Posterior cingulate gyrus (tissue), 11 donors: ENCODE data around the gene TEKT2.

Source experiments
- DNase-seq, 10 donors: peaks; one replicate each; pipeline versions ENCODE4 v3.0.0 to v3.0.0-alpha.2; 2020 to 2021; ENCODE audit warnings: mixed read lengths in 3 of 10
- intact Hi-C: fragments of 100-400 bp; cut with DNase I; formaldehyde crosslinking; loops from one replicate; pipeline ENCODE4 v1.15.1; 2023

Gene TEKT2

GRCh38 chr1:36098650-36099365 is 14.9 kb downstream of the TEKT2 start:
- peak in 1 of 10 donors; percentile 84 for DNase-seq
- intact Hi-C loops: loop anchor here (1.0 to 5.0 kb wide), 2 partner anchors 35 to 188 kb away; no protein-coding TSS in a partner anchor

GRCh38 chr1:36099681-36100341 is 15.9 kb downstream of the TEKT2 start:
- intact Hi-C loops: loop anchor here (1.0 to 5.0 kb wide), 2 partner anchors 34 to 187 kb away; no protein-coding TSS in a partner anchor
- DNase-seq: peak; percentile 49 to 96 (median 82)

- peak in 1 of 10 donors; percentile 32 for DNase-seq
- intact Hi-C loops: no loop called here
These were observed 16.5 kb downstream of the TEKT2 start for GRCh38 chr1:36100376-36100775.

- intact Hi-C loops: no loop called here
- DNase-seq: peak in 1 of 10 donors; percentile 6
These were observed 17.7 kb downstream of the TEKT2 start for GRCh38 chr1:36101546-36101945.

- no peak for DNase-seq
- intact Hi-C loops: no loop called here
These were observed 22.4 kb downstream of the TEKT2 start for GRCh38 chr1:36106269-36106668.

- intact Hi-C loops: no loop called here
- DNase-seq: no peak
These were observed 23.5 kb downstream of the TEKT2 start for GRCh38 chr1:36107394-36107793.

- no peak for DNase-seq
- intact Hi-C loops: no loop called here
These were observed 24.4 kb downstream of the TEKT2 start for GRCh38 chr1:36108314-36108713.

- no peak for DNase-seq
- intact Hi-C loops: no loop called here
These were observed 25.3 kb downstream of the TEKT2 start for GRCh38 chr1:36109041-36109679.

- DNase-seq: no peak
- intact Hi-C loops: no loop called here
These were observed 27.3 kb downstream of the TEKT2 start for GRCh38 chr1:36111151-36111550.

GRCh38 chr1:36112823-36113222 is 28.9 kb downstream of the TEKT2 start:
- no peak for DNase-seq
- intact Hi-C loops: no loop called here

- DNase-seq: no peak
- intact Hi-C loops: no loop called here
These were observed 30.5 kb downstream of the TEKT2 start for GRCh38 chr1:36114371-36114770.

GRCh38 chr1:36115200-36115669 is 31.3 kb downstream of the TEKT2 start:
- DNase-seq: peak in 1 of 10 donors; percentile 34
- intact Hi-C loops: no loop called here

GRCh38 chr1:36115931-36116330 is 32.0 kb downstream of the TEKT2 start:
- DNase-seq: no peak
- intact Hi-C loops: no loop called here

GRCh38 chr1:36116901-36117300 is 33.0 kb downstream of the TEKT2 start:
- intact Hi-C loops: no loop called here
- no peak for DNase-seq

- DNase-seq: no peak
- intact Hi-C loops: no loop called here
These were observed 34.7 kb downstream of the TEKT2 start for GRCh38 chr1:36118447-36119204.

- intact Hi-C loops: no loop called here
- no peak for DNase-seq
These were observed 35.6 kb downstream of the TEKT2 start for GRCh38 chr1:36119456-36119855.

- no peak for DNase-seq
- intact Hi-C loops: no loop called here
These were observed 38.5 kb downstream of the TEKT2 start for GRCh38 chr1:36122062-36123030.

GRCh38 chr1:36123356-36123755 is 39.5 kb downstream of the TEKT2 start:
- peak in 1 of 10 donors; percentile 8 for DNase-seq
- intact Hi-C loops: no loop called here

- DNase-seq: no peak
- intact Hi-C loops: no loop called here
These were observed 40.7 kb downstream of the TEKT2 start for GRCh38 chr1:36124404-36125128.
